GM12801 (cell line): ENCODE results near the gene RPS6KA2.

Experiments used
- CTCF ChIP-seq: IDR thresholded peaks from one replicate; pipeline ENCODE4 v1.5.1; 2011; ENCODE audit warnings: control low read depth; ENCODE audit not compliant: insufficient read length; ENCODE audit errors: extremely low read depth

RPS6KA2 gene

GRCh38 chr6:166563805-166564204 is 63.2 kb downstream of the RPS6KA2 start:
- TF ChIP-seq CTCF = no peak

- no peak for TF ChIP-seq CTCF
Measured at GRCh38 chr6:166563200-166563599, 63.9 kb downstream of the RPS6KA2 start.

DNA sequence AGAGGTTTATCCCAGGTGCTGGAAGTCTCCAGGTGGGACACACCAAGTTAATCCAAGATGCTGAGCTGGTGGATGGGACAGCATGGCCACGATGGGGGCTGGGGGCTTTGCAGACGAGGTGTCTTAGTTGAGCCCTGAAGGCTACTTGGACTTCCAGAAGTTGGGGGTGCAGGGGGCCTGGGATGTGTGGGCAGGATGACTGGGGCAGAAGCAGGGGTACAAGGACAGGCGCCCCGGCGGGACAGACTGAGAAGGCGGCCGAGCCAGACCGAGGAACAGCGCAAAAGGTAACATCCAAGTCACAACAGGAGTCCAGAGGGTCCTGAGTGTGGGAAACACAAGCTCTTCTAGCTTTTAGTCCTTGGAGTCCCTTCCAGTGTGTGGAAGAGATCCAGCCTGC is 64.3 kb downstream of the RPS6KA2 start:
- TF ChIP-seq CTCF = no peak

GRCh38 chr6:166561771-166562359 is 65.2 kb downstream of the RPS6KA2 start:
- no peak for TF ChIP-seq CTCF

DNA sequence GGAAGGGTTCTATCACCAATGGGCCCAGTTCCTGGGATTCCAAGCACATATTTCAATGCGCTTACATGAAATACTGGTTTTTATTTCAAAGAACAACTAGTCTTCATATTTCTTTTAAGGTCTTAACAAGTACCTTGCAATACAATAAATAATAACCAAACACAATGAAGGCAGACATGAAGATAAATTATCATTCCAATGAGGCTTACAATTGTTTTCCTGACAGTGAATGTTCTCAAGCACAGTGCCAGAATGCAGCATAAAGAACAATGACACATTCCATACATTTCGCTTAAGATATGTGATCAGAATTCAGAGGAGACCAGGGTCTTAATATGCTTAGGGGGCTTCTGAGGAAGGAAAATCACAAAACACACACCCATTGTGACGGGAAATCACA is 66.8 kb downstream of the RPS6KA2 start:
- TF ChIP-seq CTCF = no peak

DNA sequence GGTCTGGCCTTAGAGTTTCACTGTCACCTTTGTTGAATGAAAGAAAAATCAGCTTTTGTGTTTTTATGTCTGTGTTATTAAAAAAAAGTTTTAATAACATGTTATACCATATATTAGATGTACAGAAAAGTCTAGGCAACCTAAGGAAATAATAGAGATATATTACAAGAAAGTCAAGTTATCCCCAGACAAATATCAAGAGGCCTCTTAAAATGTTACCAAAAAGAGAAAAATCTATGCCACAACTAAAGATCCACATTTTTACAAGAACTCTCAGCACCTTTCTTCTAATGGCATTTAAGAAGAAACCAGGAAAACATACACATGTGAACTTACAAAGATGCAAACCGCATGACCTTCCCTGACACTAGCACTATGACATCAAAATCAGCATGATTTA is 67.4 kb downstream of the RPS6KA2 start:
- TF ChIP-seq CTCF = no peak

GRCh38 chr6:166559211-166559610 is 67.8 kb downstream of the RPS6KA2 start:
- no peak for TF ChIP-seq CTCF
